Right ventricle myocardium inferior (tissue), 1 donor: ENCODE results near the gene FEZ2. TPM values are rescaled to one million over a fixed set of nuclear protein-coding genes. Genes with fewer than 3 reads are reported as not detected.
"Not testable (repeated sequence)": the region's sequence is repeated elsewhere in the genome, so short reads cannot be mapped to it uniquely, and the experiment has no call there.

Source experiments
- ATAC-seq: fragments of 200-7000 bp; cut with Tn5 transposase; one replicate; pipeline ENCODE4 v1.9.1; 2020; ENCODE audit warnings: mild to moderate bottlenecking, moderate library complexity
- DNase-seq: peaks from one replicate; pipeline ENCODE4 v3.0.0; 2021; ENCODE audit errors: missing footprints
- intact Hi-C: fragments of 100-400 bp; cut with DNase I; formaldehyde crosslinking; loops from one replicate; pipeline ENCODE4 v1.11.0; 2022
- long read RNA-seq: library from polyadenylated mRNA; unstranded; transcript quantifications from one replicate; pipeline ENCODE4 v2.0.0, GENCODE V29; 2021
- total RNA-seq: library from RNA; stranded (reverse); fragmentation: NEBNext Ultra II Directional; extraction: Animal tissue kit (Norgen Biotek cat#: 25700); gene quantifications from one replicate; pipeline ENCODE4 v1.2.1, GENCODE V29; 2021
- donor health status: DM: no; HTN: yes; CAD: no; lungs with severe emphysema.

FEZ2 gene, protein sequence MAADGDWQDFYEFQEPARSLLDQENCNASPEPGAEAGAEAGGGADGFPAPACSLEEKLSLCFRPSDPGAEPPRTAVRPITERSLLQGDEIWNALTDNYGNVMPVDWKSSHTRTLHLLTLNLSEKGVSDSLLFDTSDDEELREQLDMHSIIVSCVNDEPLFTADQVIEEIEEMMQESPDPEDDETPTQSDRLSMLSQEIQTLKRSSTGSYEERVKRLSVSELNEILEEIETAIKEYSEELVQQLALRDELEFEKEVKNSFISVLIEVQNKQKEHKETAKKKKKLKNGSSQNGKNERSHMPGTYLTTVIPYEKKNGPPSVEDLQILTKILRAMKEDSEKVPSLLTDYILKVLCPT
- 36.0 TPM for total RNA-seq
- long read RNA-seq, transcript FEZ2-204 (8 exons, 1,931 nt) = major isoform, 6 of 7 reads
- long read RNA-seq, partial matches to known transcripts = 0 of 7 reads
- long read RNA-seq, other reads (novel, unspliced or antisense) = 1 of 7 reads

DNA sequence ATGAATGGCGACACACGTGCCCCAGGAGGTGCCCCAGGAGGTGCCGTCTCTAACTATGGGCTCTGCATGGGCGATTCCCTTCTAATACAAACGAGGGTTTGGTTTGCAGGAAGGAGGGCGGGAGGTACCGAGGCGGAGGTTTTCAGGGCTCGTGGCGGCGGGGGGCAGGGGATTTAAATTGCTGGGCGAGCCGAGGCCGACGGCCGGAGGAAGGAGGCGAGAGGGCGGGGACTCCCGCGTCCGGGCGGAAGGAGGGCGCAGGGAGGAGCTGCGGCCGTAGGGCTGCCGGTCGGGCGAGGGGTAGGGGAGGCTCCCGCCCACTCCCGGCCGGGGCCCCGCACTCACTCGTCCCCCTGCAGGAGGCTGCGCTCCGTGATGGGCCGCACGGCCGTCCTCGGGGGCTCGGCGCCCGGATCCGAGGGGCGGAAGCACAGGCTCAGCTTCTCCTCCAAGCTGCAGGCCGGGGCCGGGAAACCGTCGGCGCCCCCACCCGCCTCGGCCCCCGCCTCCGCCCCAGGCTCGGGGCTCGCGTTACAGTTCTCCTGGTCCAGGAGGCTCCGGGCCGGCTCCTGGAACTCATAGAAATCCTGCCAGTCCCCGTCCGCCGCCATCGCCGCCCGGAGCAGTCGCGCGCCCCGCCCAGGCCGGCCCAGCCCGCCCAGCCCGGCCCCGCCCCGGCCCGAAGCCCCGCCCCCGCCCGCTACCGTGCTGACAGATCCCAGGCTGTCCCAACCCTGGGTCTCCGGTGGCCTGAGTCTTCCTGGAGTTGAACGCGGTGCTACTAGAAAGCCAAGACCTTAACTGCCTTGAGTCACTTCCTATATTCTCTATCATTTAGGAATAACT is at the start of gene FEZ2:
TSS of gene FEZ2 (minus strand) at position 637 of the 846 bp plus-strand sequence. CDS start at position 611, 26 bp downstream.
- peak; percentile 99 for ATAC-seq
- intact Hi-C loops = loop anchor here (1.0 kb wide), 1 partner anchor 243 kb away; no protein-coding TSS in a partner anchor
- peak; percentile 90 for DNase-seq

DNA sequence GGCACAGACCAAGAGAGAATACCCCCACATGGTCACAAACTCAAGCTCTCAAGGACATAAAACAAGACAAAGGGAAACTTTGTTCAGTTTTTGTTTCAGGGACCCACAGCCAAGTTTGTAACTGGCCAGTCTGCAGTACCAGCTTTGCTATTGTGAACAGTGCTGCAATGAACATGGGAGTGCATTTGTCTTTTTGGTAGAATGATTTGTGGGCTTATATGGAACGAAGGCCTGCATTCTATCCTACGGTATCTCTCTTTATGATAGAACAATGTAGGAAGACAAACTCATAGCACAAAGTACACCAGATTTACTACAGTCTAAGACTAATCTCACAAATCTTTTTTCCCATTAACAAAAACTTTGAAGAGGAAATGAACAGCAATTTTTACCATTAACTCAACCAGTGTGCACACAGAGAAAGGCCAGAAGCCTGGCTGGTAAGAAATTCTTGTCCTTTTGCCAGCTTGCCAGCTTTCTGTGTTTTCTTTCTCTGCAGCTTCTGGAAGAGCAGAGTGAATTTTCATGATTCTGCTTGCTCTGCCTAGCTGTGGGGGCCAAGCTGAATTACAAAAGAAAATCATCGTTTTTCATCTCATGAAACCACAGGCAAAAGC is 37.1 kb upstream of the FEZ2 start:
- ATAC-seq = no peak
- intact Hi-C loops = no loop called here
- DNase-seq = no peak

DNA sequence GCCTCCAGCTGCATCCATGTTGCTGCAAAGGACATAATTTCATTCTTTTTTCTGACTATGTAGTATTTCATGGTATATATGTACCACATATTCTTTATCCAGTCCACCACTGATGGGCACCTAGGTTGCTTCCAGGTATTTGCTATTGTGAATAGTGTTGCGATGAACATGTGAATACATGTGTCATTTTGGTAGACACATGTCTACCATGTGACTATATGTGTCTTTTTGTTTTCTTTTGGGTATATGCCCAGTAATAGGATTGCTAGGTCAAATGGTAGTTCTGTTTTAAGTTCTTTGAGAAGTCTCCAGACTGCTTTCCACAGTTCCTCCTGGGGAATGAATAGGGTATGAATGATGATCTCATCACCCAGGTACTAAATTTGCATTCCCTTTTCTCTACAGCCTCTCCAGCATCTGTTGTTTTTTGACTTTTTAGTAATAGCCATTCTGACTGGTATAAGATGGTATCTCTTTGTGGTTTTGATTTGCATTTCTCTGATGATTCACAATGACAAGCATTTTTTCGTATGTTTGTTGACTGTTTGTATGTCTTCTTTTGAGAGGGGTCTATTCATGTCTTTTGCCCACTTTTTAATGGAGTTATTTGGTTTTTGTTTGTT is 35.6 kb upstream of the FEZ2 start:
- intact Hi-C loops = no loop called here
- no peak for ATAC-seq
- DNase-seq = no peak

DNA sequence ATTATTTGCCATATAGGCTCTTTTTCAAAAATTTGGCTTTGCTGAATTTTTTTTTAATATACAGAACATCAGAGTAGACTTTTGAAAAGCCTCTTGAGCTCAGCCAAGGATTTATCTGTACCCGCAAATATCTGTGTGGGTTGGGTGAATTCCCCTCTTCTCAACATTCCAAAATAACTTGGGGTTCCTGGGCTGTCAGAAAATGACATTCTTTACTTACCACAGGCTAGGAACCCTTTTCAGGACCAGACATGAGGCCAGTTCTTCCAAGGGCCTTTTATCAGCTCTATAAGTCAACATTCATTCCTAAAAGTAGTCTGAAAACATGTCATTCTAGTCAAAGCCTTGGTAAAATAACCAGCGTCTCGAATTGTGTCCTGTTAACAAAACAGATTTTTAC is 28.8 kb upstream of the FEZ2 start:
- intact Hi-C loops = no loop called here
- ATAC-seq (no peak), DNase-seq (no peak)

DNA sequence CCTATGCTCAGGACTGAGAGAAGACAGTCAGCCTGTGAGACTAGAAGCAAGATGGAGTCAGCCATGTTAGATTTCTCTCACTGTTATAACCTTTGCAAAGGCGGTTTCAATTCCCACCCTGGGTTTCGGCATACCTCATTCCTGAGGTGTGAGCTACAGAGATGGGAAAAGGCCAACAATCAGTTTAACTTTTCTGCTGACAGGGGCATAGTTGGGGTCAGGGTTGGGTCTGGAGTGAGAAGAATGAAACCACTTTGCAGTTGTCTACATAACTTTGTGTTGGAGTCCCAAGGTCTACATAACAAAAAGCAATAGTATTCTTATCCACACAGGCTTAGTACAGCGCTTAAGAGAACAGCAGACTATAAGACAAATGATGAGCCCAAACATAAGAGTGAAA is 28.1 kb upstream of the FEZ2 start:
- ATAC-seq = no peak
- no peak for DNase-seq
- intact Hi-C loops = no loop called here

DNA sequence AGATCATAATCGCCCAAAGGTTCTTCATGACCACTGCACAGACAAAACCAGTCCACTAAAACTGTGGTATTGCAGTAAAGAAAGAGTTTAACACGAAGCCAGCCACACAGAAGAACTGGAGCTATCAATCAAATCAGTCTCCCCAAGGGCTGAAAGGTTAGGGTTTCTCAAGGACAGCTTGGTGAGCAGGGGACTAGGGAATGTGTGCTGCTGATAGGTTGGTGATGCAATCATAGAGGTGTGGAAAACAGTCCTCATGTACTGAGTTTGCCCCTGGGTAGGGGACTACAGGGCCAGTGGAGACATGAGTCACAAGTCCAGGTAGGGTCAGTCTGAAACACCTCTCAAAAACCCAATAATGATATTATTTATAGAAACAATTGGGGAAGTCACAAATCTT is 27.3 kb upstream of the FEZ2 start:
- ATAC-seq = no peak
- intact Hi-C loops = no loop called here
- no peak for DNase-seq

DNA sequence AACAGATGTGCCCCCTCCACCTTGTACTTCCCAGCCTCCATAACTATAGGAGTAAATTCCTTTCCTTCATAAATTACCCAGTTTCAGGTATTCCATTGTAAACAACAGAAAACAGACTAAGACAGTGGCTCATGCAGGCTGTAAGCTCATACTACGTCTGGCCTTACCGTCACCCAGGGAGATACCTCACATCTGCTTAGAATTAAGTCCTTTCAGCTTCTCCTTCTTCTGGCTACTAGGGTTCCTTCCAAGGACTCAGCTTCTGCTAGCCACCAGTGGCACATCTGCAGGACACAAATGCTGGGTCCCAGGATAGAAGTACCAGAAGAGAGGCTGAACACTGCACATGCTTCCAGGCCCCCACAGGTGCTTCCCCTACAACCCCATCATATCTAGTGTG is 22.4 kb upstream of the FEZ2 start:
- DNase-seq (no peak), ATAC-seq (no peak)
- intact Hi-C loops = no loop called here

DNA sequence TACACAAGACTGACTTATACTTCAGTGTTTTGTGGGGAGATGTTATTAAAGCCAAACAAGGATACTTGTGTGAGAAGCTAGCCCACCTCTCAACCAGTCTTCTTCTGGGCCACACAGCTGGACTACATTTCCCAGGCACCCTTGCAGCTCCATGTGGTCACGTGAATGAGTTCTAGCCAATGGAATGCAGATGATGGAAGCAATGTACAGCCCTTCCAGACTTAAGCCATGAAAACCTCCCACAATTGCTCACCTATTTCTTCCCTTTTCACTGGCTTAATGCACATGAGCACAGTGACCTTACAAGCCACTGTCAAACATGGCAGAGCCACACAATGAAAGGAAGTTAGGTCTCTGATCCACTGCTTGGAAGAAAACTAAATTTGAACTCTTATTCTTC is 20.4 kb upstream of the FEZ2 start:
- no peak for ATAC-seq
- DNase-seq = no peak
- intact Hi-C loops = no loop called here

DNA sequence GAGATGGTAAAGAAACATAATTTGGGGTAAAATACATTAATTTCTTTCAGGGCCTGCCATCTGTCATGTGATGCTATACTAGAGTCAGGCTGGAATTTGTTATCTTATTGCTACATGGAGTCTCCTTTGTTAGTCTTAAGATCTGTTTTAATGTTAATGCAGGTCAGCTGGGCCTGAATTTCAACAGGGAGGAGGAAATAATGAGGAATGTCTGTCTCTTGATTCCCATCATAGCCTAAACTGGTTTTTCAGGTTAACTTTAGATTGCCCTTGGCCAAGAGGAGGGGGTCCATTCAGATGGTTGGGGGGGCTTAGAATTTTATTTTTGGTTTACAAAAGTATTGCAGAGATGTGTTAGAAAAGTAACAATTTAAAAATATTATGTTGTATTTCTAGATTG is 19.0 kb upstream of the FEZ2 start:
- intact Hi-C loops = no loop called here
- DNase-seq (no peak), ATAC-seq (no peak)

DNA sequence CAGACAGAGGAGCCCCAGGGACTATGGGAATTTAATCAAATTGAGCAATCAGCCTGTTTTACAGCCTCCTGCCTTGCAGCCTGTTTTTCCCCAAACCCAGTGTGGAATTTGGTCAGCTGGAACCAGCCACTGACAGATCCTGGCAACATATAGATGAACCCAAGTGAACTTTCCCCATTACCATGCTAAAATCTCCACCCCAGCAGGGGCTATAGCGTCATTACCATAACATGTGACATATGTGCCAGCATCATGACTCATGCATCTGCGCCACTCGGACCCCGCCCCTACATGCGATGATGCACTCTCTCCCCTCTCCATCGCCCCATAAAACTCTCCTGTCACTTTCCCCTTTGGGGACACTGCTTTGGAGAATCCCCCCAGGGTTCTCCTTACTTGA is 17.3 kb upstream of the FEZ2 start:
- intact Hi-C loops = no loop called here
- DNase-seq (no peak), ATAC-seq (no peak)

DNA sequence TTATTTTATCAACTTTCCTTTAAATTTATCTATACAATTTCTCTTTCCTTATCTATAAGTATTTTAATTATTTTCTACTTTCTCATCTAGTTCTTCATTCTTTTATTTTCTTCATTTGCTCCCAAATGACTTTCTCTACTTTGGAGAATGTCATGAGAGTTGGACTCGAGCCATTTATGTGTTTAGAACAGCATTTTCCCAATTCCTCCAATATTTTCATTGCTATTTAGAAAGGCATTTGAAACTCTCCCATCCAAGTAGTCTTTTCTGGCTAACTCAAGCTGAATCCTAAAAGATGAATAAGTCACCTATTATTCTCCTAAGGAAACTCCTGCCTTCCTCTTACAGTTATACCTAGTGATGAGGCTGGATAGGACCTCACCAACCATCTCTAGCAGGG is 15.8 kb upstream of the FEZ2 start:
- ATAC-seq = no peak
- intact Hi-C loops = no loop called here
- no peak for DNase-seq

DNA sequence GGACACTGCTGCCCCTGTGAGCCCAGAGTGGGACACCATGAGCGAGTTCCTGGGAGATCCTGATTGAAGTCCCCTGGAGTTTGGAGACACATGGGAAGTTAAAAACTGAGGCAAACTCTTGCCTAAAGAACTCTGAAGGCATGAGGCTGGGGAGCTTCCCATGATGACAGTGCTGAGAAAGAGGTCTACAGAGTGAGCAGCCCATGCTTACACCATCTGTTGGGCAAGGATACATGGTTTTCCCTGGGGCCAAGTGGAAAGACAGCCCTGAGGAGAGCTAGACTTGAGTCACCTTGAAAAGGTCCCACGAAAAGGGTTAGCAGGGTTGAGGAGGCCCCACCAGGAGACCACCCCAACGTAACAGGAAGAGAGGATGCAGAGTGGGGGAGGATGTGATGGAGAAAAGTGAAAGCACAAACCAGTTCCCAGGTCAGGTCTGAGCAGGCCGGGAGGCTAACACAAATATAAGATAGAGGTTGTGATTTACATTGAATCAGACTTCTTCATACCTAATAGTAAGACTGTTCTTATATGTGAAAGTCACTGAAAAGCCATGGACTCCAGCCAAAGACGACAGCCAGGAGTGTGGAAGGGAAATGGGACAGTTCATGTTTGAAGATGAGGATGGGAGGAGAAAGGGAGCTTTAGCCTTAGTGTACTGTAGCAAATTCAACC is 13.5 kb upstream of the FEZ2 start:
- no peak for DNase-seq
- intact Hi-C loops = no loop called here
- ATAC-seq = no peak

DNA sequence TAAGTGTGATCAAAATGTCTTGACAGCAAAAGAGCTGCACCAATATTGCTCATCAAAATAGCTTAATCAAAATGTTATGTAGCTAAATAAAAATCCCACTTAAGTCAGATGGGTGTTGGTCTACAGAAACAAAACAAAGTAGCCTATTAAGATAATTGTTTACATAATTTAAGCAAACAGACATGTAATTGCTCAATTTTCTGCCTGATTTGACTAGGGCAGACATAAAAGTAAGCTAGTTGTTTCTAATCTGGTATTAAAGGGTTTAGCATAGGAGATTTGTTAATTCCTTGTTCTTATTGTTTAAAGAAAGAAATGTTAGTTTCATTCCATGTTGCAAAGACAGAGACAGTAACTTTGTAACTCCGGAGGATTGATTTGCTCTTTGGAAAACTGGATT is 11.5 kb upstream of the FEZ2 start:
- ATAC-seq = no peak
- intact Hi-C loops = no loop called here
- DNase-seq = no peak

DNA sequence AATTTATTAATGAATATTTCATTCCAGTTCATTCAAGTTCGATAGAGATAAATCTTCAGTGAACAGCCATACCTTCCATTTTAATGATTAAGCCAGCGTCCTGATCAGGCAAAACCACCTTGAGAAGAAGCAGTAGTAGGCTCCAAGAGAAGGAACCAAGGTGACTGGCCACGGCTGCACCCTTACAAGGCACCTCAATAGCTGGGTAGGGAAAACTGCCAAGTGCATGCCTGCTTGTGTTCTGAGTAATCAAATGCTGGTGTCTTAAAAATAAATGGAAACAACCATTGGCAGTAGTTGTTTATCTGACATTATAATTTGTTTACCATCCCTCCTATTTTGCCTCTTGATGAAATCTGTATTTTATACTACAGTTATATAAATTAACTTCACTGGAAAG is 10.0 kb upstream of the FEZ2 start:
- ATAC-seq = no peak
- intact Hi-C loops = no loop called here
- no peak for DNase-seq

DNA sequence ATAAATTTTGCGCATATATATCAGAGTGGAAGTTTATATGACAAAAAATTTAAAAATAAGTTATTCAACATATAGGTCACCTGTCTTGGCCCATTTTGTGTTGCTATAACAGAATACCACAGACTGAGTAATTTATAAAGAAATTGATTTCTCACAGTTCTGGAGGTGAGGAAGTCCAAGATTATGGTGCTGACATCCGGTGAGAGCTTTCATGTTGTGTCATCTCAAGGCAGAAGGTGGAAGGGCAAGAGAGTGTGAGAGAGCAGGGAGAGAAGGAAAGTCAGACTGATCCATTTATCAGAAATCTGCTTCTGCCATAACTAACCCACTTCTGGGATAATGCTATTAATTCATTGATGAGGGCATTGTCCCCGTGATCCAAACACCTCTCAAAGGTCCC is 9.0 kb upstream of the FEZ2 start:
- ATAC-seq = no peak
- no peak for DNase-seq
- intact Hi-C loops = no loop called here

DNA sequence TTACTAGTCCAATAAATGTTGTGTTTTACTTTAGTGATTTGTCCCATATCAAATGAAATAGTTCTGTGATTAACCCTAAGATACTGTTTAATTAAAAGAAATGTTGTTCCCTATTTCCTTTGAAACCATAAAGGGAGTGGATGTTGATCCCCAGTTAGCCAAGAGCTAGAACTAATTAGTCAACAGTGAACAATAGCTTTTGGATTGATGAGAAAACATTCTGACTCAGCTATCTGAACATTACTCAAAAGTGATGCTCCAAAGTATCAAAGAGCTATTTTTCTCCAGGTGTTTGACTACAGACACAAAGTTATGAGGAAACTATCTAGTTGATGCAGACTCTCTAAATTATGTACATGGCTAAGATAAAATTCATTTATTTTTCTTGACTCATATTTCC is 7.3 kb upstream of the FEZ2 start:
- DNase-seq = no peak
- ATAC-seq = no peak
- intact Hi-C loops = no loop called here

DNA sequence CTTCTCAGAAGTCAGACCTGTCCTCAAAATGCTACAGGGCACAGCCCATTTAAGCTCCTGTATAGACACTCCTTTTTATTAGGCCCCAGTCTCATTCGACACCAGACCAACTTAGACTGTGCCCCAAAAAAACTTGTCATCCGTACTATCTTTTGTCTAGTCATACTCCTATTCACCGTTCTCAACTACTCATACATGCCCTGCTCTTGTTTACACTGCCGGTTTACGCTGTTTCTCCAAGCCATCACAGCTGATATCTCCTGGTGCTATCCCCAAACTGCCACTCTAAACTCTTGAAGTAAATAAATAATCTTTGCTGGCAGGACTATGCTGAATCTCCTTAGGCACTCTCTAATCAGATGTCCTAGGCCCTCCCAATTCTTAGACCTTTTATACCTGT is 5.7 kb upstream of the FEZ2 start:
- intact Hi-C loops, ATAC-seq, DNase-seq: not testable (repeated sequence)

DNA sequence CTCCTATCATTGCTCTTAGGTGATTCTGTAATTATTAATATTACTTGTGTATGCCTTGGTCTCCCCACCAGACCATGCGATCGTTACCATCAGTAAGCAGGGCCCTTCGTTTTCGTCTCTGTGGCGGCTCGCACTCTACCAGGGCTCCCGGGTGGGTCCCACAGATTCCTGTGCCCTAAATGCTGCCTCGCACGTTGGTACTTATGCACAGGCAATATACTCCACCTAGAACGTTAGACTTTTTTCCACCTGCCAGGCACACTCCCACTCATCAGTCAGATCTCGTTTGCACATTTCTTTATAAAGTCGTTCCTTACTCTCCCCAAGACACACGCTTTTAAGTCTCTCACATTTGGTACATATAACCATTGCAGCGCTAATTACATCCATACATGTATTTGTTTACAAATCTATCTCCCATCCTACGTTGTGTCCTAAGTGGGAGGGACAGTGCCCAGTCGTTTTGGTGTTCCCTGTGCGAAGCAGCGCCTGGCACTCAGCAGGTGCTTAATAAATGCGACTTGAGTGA is 901 bp downstream of the FEZ2 start:
- ATAC-seq (no peak), DNase-seq (no peak)
- intact Hi-C loops = loop anchor here (1.0 kb wide), 1 partner anchor 243 kb away; no protein-coding TSS in a partner anchor
